Measurements from ENCODE around the gene ARHGAP22. TPM values are rescaled to one million over a fixed set of nuclear protein-coding genes. Genes with fewer than 3 reads are reported as not detected.

ARHGAP22 gene
- polyA plus RNA-seq, 1 donor from 2014 or later = 0.15 TPM

DNA sequence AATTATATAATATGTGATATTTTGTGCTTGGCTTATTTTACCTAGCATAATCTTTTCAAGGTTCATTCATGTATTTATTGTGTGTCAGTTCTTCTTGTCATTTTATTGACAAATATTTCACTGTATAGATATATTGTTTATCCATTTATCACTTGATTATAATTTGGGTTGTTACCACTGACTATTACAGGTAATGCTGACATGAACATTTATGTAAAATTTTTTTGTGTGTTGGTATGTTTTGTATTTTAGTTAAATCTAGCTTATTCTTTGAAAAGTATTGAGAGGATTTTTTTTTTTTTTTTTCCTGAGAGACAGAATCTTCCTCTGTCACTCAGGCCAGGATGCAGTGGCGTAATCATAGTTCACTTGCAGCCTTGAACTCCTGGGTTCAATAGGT, 190.7 kb downstream of the ARHGAP22 start:
- TF ChIP-seq CTCF (IDR thresholded peaks at IDR 0.05; ENCODE audit: poor library complexity, severe bottlenecking) (no peak), RAD21 (conservative IDR thresholded peaks at IDR 0.05) (no peak), EP300 (conservative IDR thresholded peaks at IDR 0.05; ENCODE audit: poor library complexity, severe bottlenecking) (no peak), TAF1 (IDR thresholded peaks at IDR 0.05; ENCODE audit: low read depth) (no peak), EZH2 (IDR thresholded peaks at IDR 0.05; ENCODE audit: borderline replicate concordance, insufficient read depth, low read length, poor library complexity, severe bottlenecking) (no peak)
- TF ChIP-seq, protein P1, sequence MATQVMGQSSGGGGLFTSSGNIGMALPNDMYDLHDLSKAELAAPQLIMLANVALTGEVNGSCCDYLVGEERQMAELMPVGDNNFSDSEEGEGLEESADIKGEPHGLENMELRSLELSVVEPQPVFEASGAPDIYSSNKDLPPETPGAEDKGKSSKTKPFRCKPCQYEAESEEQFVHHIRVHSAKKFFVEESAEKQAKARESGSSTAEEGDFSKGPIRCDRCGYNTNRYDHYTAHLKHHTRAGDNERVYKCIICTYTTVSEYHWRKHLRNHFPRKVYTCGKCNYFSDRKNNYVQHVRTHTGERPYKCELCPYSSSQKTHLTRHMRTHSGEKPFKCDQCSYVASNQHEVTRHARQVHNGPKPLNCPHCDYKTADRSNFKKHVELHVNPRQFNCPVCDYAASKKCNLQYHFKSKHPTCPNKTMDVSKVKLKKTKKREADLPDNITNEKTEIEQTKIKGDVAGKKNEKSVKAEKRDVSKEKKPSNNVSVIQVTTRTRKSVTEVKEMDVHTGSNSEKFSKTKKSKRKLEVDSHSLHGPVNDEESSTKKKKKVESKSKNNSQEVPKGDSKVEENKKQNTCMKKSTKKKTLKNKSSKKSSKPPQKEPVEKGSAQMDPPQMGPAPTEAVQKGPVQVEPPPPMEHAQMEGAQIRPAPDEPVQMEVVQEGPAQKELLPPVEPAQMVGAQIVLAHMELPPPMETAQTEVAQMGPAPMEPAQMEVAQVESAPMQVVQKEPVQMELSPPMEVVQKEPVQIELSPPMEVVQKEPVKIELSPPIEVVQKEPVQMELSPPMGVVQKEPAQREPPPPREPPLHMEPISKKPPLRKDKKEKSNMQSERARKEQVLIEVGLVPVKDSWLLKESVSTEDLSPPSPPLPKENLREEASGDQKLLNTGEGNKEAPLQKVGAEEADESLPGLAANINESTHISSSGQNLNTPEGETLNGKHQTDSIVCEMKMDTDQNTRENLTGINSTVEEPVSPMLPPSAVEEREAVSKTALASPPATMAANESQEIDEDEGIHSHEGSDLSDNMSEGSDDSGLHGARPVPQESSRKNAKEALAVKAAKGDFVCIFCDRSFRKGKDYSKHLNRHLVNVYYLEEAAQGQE (IDR thresholded peaks at IDR 0.05; ENCODE audit: borderline replicate concordance) = no peak
- H3K4me3 ChIP-seq (ENCODE audit: low read length) = no peak overlapping the region
- no peaks in the 10 kb centered on the region for H4K20me1 ChIP-seq (ENCODE audit: insufficient read depth)

DNA sequence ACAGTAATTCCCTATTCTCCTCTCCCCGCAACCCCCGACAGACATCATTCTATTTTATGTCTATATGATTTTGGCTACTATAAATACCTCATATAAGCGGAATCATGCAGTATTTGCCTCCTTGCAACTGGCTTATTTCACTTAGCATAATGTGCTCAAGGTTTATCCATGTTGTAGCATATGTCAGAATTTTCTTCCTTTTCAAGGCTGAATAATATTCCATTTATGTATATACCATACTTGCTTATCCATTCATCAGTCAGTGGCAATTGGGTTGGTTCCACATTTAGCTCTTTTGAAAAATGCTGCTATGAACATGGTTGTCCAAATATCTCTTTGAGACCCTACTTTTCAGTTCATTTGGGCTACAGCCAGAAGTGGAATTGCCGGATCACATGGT, 191.9 kb downstream of the ARHGAP22 start:
- H3F3A ChIP-seq (ENCODE audit: insufficient read depth, low read length, poor library complexity, severe bottlenecking) = no peaks in the 10 kb centered on the region
- peaks cover 10% of the 10 kb centered on the region for H3K9me3 ChIP-seq (ENCODE audit: low read length)

More for the DNA sequence above, 190.7 kb downstream of the ARHGAP22 start:
- Histone ChIP-seq H3K27me3 (ENCODE audit: insufficient read depth, low read depth, low read length) (no peaks in the 10 kb centered on the region), H3K4me2 (ENCODE audit: low read length) (no peak overlapping the region), H3K9me3 (ENCODE audit: low read length) (peaks cover 10% of the 10 kb centered on the region), H3K27ac (ENCODE audit: low read length) (no peak overlapping the region), H3K9me2 (ENCODE audit: insufficient read depth, low read length) (no peaks in the 10 kb centered on the region), H3K36me3 (ENCODE audit: insufficient read depth, low read length) (peaks cover 20% of the 10 kb centered on the region), H2AFZ (ENCODE audit: low read depth, low read length) (no peak overlapping the region), H3K9ac (ENCODE audit: low read length) (no peak overlapping the region), H3F3A (ENCODE audit: insufficient read depth, low read length, poor library complexity, severe bottlenecking) (no peaks in the 10 kb centered on the region), H3K79me2 (replicated peaks; ENCODE audit: insufficient read depth, low read length) (peaks cover 5% of the 10 kb centered on the region)

More for the DNA sequence above, 191.9 kb downstream of the ARHGAP22 start:
- Histone ChIP-seq H4K20me1 (ENCODE audit: insufficient read depth) (no peaks in the 10 kb centered on the region), H3K27ac (ENCODE audit: low read length) (no peak overlapping the region), H3K4me3 (ENCODE audit: low read length) (no peak overlapping the region), H3K9me2 (ENCODE audit: insufficient read depth, low read length) (no peaks in the 10 kb centered on the region), H3K4me2 (ENCODE audit: low read length) (no peak overlapping the region), H3K79me2 (replicated peaks; ENCODE audit: insufficient read depth, low read length) (peaks cover 5% of the 10 kb centered on the region), H3K9ac (ENCODE audit: low read length) (no peak overlapping the region), H3K36me3 (ENCODE audit: insufficient read depth, low read length) (peaks cover 20% of the 10 kb centered on the region), H2AFZ (ENCODE audit: low read depth, low read length) (no peak overlapping the region), H3K27me3 (ENCODE audit: insufficient read depth, low read depth, low read length) (no peaks in the 10 kb centered on the region)
- TF ChIP-seq SMC3 (conservative IDR thresholded peaks at IDR 0.05; ENCODE audit: poor library complexity) = no peak
- no peak for TF ChIP-seq MXI1 (conservative IDR thresholded peaks at IDR 0.05; ENCODE audit: poor library complexity, severe bottlenecking)
- TF ChIP-seq EP300 (conservative IDR thresholded peaks at IDR 0.05; ENCODE audit: poor library complexity, severe bottlenecking) = no peak
- TF ChIP-seq CTCF (IDR thresholded peaks at IDR 0.05; ENCODE audit: poor library complexity, severe bottlenecking) = no peak
- TF ChIP-seq, protein P1 (IDR thresholded peaks at IDR 0.05; ENCODE audit: borderline replicate concordance) = no peak
- TF ChIP-seq EZH2 (IDR thresholded peaks at IDR 0.05; ENCODE audit: borderline replicate concordance, insufficient read depth, low read length, poor library complexity, severe bottlenecking) = no peak
- TF ChIP-seq TAF1 (IDR thresholded peaks at IDR 0.05; ENCODE audit: low read depth) = no peak
- no peak for TF ChIP-seq RAD21 (conservative IDR thresholded peaks at IDR 0.05)

Data from neural cell (in vitro differentiated cells).